ENCODE measurements around the gene GTSF1L.

DNA sequence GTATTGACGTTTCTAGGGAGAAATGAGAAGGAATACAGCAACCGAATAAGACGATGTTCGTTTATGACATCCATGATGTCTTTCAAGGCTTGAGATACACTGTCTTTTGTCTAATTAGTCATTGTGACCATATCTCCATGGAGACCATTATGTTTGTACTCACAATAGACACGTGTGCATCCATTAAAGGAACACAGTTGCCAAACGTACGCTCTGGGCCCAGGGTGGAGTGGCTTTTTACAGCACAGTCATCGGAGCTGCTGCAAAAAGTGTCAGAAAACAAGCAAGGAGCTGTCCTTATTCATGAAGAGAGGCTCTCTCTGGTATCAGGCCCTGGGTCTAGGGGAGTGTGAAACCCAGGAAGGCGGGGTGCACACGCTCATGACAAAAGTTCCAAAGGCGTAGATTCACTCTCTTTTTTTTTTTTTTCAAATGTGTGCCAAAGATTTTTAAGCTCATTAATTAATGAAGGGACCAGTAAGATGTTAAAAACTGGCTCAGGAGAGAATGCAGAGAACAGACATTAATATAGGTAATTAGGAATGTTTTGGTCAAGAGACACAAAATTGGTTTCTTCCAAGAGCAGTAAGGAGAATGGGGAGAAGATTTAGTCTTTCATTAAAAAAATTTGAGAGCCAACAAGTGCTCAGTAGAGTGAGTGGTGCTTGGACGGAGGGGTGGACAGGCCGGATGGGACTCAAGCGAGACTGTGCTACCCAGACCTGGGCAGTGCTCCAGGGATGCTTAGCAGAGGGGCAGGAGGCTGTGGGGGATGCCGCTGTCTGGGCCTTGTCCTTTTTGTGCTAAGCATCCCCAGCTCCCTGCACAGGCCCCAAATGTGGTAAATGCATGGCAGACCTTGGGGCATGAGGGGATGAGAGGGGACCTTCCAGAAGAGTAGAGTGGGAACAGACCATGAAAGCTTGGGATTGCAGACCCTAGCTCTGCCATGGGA, 34.9 kb upstream of the GTSF1L start:
- TF ChIP-seq CHD4 (IDR thresholded peaks at IDR 0.05; ENCODE audit: borderline replicate concordance) (no peak), KDM5A (IDR thresholded peaks at IDR 0.05) (no peak)

All from A549 (cell line).